Endodermal cell (in vitro differentiated cells): ENCODE data around the gene CYP27C1. TPM values are rescaled to one million over a fixed set of nuclear protein-coding genes. Genes with fewer than 3 reads are reported as not detected.
"Not testable (repeated sequence)": the region's sequence is repeated elsewhere in the genome, so short reads cannot be mapped to it uniquely, and the experiment has no call there.

Source experiments
- DNase-seq: peaks from one replicate; pipeline ENCODE4 v3.0.0-alpha.2; 2017
- H3K27ac ChIP-seq: 2 replicates; pipeline ENCODE4 v1.5.1; 2013; ENCODE audit warnings: mild to moderate bottlenecking, low read depth, low read length, moderate library complexity
- H3K27me3 ChIP-seq: 2 replicates; pipeline ENCODE4 v1.6.1; 2013; ENCODE audit warnings: mild to moderate bottlenecking, low read length, moderate library complexity; ENCODE audit not compliant: insufficient read depth, control insufficient read depth, poor library complexity, severe bottlenecking
- H3K36me3 ChIP-seq: 2 replicates; pipeline ENCODE4 v1.7.0; 2013; ENCODE audit warnings: mild to moderate bottlenecking, low read length, moderate library complexity; ENCODE audit not compliant: control insufficient read depth, insufficient read depth
- H3K4me1 ChIP-seq: one replicate; pipeline ENCODE4 v1.7.0; 2013; ENCODE audit warnings: low read length; ENCODE audit not compliant: control insufficient read depth, insufficient read depth
- H3K4me3 ChIP-seq: 2 replicates; pipeline ENCODE4 v1.5.1; 2013; ENCODE audit warnings: mild to moderate bottlenecking, low read length, moderate library complexity
- H3K9ac ChIP-seq: 2 replicates; pipeline ENCODE4 v1.6.1; 2013; ENCODE audit warnings: mild to moderate bottlenecking, low read length, moderate library complexity; ENCODE audit not compliant: poor library complexity, severe bottlenecking; ENCODE audit errors: extremely low read depth
- H3K9me3 ChIP-seq: 2 replicates; pipeline ENCODE4 v1.6.1; 2013; ENCODE audit warnings: mild to moderate bottlenecking, low read length, moderate library complexity; ENCODE audit not compliant: control insufficient read depth
- H3K27ac Mint-ChIP-seq: 2 replicates; pipeline ENCODE4 v1.8.0; 2020; ENCODE audit warnings: mixed read lengths
- H3K27me3 Mint-ChIP-seq: 2 replicates; pipeline ENCODE4 v1.8.0; 2021; ENCODE audit warnings: mild to moderate bottlenecking, mixed read lengths; ENCODE audit not compliant: insufficient read depth
- H3K36me3 Mint-ChIP-seq: 2 replicates; pipeline ENCODE4 v1.8.0; 2020; ENCODE audit warnings: low read depth, mixed read lengths
- H3K4me1 Mint-ChIP-seq: 2 replicates; pipeline ENCODE4 v1.8.0; 2020; ENCODE audit warnings: mixed read lengths
- H3K4me3 Mint-ChIP-seq: 2 replicates; pipeline ENCODE4 v1.8.0; 2020; ENCODE audit warnings: mild to moderate bottlenecking, moderate library complexity, mixed read lengths
- H3K9me3 Mint-ChIP-seq: 2 replicates; pipeline ENCODE4 v1.8.0; 2020; ENCODE audit warnings: mild to moderate bottlenecking, mixed read lengths
- WGBS, 2 experiments: methylation state at CpG; one replicate each; pipeline versions ENCODE4 v1.1.5 to v1.1.7; 2013; ENCODE audit warnings: missing lambda C conversion rate in 2 of 2, mixed read lengths in 1 of 2; ENCODE audit not compliant: insufficient coverage in 1 of 2, insufficient read length in 1 of 2; 5-methylcytosine and 5-hydroxymethylcytosine counted together
- total RNA-seq, 2 donors: library from RNA; stranded (reverse); fragmentation: NEBNext Ultra II Directional in 1 of 2; extraction: Animal tissue kit (Norgen Biotek cat#: 25700) in 1 of 2; gene quantifications; 2 replicates in 1 of 2; 3 replicates in 1 of 2; pipeline ENCODE4 v1.2.1, GENCODE V29; 2021
- TF ChIP-seq, protein P1 (sequence below): fragments of 200-600 bp; sonication (generic); conservative IDR thresholded peaks from 2 replicates; pipeline ENCODE4 v1.5.0; 2021; ENCODE audit warnings: antibody characterized with exemption, mild to moderate bottlenecking

The CYP27C1 gene
- total RNA-seq, 2 donors from 2014 or later, result 4.4 to 4.9 TPM

DNA sequence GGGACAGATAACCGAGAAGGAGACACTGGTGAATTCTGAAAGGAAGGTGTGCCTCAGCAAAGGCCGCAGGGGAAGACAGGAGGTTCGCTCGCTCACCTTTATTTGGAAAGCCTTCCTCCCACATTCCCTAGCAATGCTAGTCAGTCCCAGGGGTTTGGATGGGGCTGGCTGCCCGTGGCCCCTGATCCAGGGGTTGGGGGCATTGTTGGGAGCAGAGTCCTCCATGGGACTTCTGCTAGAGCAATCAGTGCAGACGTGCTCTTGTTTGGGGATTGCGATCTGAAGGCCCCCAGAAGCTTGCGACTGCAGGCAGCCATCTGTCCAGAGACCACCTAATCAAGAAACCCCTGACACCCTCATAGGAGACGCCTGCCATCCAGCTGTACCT, 6.0 kb upstream of the CYP27C1 start:
- no peak overlapping the region for H3K27ac ChIP-seq
- TF ChIP-seq, protein P1, sequence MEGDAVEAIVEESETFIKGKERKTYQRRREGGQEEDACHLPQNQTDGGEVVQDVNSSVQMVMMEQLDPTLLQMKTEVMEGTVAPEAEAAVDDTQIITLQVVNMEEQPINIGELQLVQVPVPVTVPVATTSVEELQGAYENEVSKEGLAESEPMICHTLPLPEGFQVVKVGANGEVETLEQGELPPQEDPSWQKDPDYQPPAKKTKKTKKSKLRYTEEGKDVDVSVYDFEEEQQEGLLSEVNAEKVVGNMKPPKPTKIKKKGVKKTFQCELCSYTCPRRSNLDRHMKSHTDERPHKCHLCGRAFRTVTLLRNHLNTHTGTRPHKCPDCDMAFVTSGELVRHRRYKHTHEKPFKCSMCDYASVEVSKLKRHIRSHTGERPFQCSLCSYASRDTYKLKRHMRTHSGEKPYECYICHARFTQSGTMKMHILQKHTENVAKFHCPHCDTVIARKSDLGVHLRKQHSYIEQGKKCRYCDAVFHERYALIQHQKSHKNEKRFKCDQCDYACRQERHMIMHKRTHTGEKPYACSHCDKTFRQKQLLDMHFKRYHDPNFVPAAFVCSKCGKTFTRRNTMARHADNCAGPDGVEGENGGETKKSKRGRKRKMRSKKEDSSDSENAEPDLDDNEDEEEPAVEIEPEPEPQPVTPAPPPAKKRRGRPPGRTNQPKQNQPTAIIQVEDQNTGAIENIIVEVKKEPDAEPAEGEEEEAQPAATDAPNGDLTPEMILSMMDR, result no peak
- DNase-seq, result no peak
- H3K9me3 Mint-ChIP-seq, result peaks cover 4% of the 10 kb centered on the region
- no peak overlapping the region for H3K4me3 Mint-ChIP-seq
- no peaks in the 10 kb centered on the region for H3K9me3 ChIP-seq
- H3K27ac Mint-ChIP-seq, result no peak overlapping the region
- no peak overlapping the region for H3K4me3 ChIP-seq
- no peaks in the 10 kb centered on the region for H3K4me1 ChIP-seq
- H3K4me1 Mint-ChIP-seq, result peaks cover 22% of the 10 kb centered on the region
- no peak overlapping the region for H3K9ac ChIP-seq
- WGBS, 2 experiments, result 72 to 87% methylated on average over 3 to 9 of the region's 9 CpGs
- no peaks in the 10 kb centered on the region for H3K36me3 Mint-ChIP-seq
- H3K36me3 ChIP-seq, result no peaks in the 10 kb centered on the region
- H3K27me3 Mint-ChIP-seq, result peaks cover 1% of the 10 kb centered on the region
- no peaks in the 10 kb centered on the region for H3K27me3 ChIP-seq

DNA sequence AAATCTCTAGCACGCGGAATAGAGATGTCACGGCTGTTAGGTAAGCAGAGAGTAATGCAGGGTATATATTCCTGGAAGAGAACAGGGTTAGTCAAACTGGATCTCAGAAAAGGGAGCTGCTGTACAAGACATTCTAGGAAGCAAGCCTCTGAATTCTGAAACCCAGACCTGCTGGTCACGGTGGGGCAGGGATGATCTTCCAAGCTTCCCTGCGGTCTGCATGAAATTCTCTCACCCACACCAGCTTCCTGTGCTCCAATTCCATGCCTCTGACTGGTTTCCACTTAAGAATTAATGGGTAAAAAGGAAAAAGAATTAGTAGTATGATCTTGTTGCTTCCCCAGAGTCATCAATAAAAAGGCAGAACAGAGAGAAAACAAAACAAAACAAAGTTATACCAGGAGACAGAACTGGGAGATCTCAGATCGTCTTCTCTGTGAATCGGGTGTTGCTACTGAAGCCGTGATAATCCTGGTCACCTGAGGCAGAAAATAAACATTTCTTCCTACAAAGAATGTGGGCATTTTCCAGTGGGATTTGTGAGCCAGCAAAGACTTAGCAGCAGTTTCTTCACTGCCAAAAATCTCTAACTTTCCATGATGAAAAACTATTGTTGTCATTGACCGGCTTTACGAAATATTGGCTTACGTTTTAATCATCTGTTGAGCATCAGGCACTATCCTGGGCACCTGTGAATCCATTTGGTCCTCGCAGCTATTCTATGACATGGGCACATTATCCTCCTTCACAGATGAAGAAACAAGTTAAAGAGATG, 5.3 kb upstream of the CYP27C1 start:
- DNase-seq, result no peak
- 78 to 80% methylated on average over 10 to 12 of the region's 12 CpGs for WGBS, 2 experiments
- Histone ChIP-seq H3K9ac (no peak overlapping the region), H3K4me3 (no peak overlapping the region), H3K4me1 (no peaks in the 10 kb centered on the region), H3K36me3 (no peaks in the 10 kb centered on the region), H3K27me3 (no peaks in the 10 kb centered on the region), H3K9me3 (no peaks in the 10 kb centered on the region), H3K27ac (no peak overlapping the region)
- peaks cover 6% of the 10 kb centered on the region for H3K27me3 Mint-ChIP-seq
- H3K4me1 Mint-ChIP-seq, result peaks cover 22% of the 10 kb centered on the region
- H3K9me3 Mint-ChIP-seq, result peaks cover 4% of the 10 kb centered on the region
- H3K4me3 Mint-ChIP-seq, result peak overlapping the region; percentile 2
- TF ChIP-seq, protein P1, result no peak
- H3K27ac Mint-ChIP-seq, result peak overlapping the region; percentile 56
- H3K36me3 Mint-ChIP-seq, result no peaks in the 10 kb centered on the region

DNA sequence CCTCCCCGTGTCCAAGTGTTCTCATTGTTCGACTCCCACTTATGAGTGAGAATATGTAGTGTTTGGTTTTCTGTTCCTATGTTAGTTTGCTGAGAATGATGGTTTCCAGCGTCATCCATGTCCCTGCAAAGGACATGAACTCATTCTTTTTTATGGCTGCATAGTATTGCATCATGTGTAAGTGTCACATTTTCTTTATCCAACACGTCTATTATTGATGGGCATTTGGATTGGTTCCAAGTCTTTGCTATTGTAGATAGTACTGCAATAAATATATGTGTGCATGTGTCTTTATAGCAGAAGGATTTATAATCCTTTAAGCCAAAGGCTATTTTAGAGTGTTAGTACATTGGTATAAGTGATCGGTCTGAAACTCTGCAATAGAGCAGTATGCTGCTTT, 4.0 kb upstream of the CYP27C1 start:
- H3K27ac Mint-ChIP-seq, H3K4me3 ChIP-seq, DNase-seq, H3K36me3 Mint-ChIP-seq, H3K9ac ChIP-seq, H3K27me3 ChIP-seq, H3K4me3 Mint-ChIP-seq, H3K27ac ChIP-seq, H3K36me3 ChIP-seq, H3K27me3 Mint-ChIP-seq, H3K9me3 Mint-ChIP-seq, H3K4me1 ChIP-seq, H3K9me3 ChIP-seq: not testable (repeated sequence)
- H3K4me1 Mint-ChIP-seq, result peaks cover 22% of the 10 kb centered on the region
- WGBS, 2 experiments, result 95 to 100% methylated on average over 1 to 5 of the region's 5 CpGs
